ENCODE measurements around the gene RGR. TPM values are rescaled to one million over a fixed set of nuclear protein-coding genes. Genes with fewer than 3 reads are reported as not detected.

RGR gene, protein sequence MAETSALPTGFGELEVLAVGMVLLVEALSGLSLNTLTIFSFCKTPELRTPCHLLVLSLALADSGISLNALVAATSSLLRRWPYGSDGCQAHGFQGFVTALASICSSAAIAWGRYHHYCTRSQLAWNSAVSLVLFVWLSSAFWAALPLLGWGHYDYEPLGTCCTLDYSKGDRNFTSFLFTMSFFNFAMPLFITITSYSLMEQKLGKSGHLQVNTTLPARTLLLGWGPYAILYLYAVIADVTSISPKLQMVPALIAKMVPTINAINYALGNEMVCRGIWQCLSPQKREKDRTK
- total RNA-seq: not detected

- H3K27me3 Mint-ChIP-seq: peaks cover 2% of the 10 kb centered on the region
- no peak for DNase-seq
- CTCF ChIA-PET: interaction anchor here (1.1 to 2.8 kb wide), 2 partner anchors 30 to 229 kb away, joined by 4 to 8 read pairs; no protein-coding TSS in a partner anchor
- no peak within 1 kb of the TSS for H3K27ac Mint-ChIP-seq
- H3K4me3 Mint-ChIP-seq: no peak within 1 kb of the TSS
- H3K4me1 Mint-ChIP-seq (ENCODE audit: low read depth): no peaks in the 10 kb centered on the region
- H3K9me3 Mint-ChIP-seq: no peaks in the 10 kb centered on the region
- H3K36me3 Mint-ChIP-seq: no peaks in the 10 kb centered on the region
- intact Hi-C loops (cut with micrococcal nuclease): no loop called here
- POLR2A ChIA-PET: no interaction called here
Observed at GRCh38 chr10:84244651-84245270, at the start of gene RGR. RGR (plus strand) TSS chr10:84245053; CDS start chr10:84245091, 38 bp downstream.

DNA sequence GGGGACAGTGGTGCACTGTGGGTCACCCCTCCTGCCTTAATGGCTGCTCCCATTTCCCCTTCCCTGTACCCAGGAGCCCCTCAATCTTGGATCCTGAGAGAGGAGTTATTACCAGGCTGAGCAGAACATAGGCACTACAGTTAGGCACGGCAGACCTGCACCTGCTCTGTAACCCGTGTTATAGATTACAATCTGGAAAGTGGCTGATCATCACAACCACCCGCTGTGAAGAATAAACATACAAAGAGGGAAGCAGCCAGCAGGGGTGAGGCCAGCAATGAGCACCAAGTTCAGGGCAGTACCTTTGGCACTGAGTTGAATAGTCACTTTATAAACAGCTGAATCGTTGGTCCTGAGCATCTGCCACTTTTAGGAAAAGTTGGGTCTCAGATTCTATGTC is 48.8 kb upstream of the RGR start:
- Mint-ChIP-seq H3K9me3 (no peaks in the 10 kb centered on the region), H3K27me3 (peaks cover 30% of the 10 kb centered on the region), H3K27ac (no peak overlapping the region), H3K4me1 (ENCODE audit: low read depth) (peaks cover 7% of the 10 kb centered on the region), H3K4me3 (no peak overlapping the region), H3K36me3 (no peaks in the 10 kb centered on the region)
- CTCF ChIA-PET: interaction anchor here (1.7 to 2.5 kb wide), 3 partner anchors 9 to 48 kb away, joined by 4 to 9 read pairs (median 8); no protein-coding TSS in a partner anchor
- intact Hi-C loops (cut with micrococcal nuclease): no loop called here
- no peak for DNase-seq
- POLR2A ChIA-PET: interaction anchor here (0.6 kb wide), 1 partner anchor 14 kb away, joined by 3 read pairs; no protein-coding TSS in a partner anchor

GRCh38 chr10:84196941-84197340 is 47.9 kb upstream of the RGR start:
- no peak overlapping the region for H3K27ac Mint-ChIP-seq
- peaks cover 2% of the 10 kb centered on the region for H3K4me1 Mint-ChIP-seq (ENCODE audit: low read depth)
- no peak overlapping the region for H3K4me3 Mint-ChIP-seq
- no peaks in the 10 kb centered on the region for H3K36me3 Mint-ChIP-seq
- CTCF ChIA-PET: interaction anchor here (1.4 to 2.5 kb wide), 4 partner anchors 18 to 343 kb away, joined by 3 to 8 read pairs (median 4); no protein-coding TSS in a partner anchor
- no peak for DNase-seq
- no peaks in the 10 kb centered on the region for H3K9me3 Mint-ChIP-seq
- intact Hi-C loops (cut with micrococcal nuclease): no loop called here
- H3K27me3 Mint-ChIP-seq: peaks cover 30% of the 10 kb centered on the region
- POLR2A ChIA-PET: interaction anchor here (0.5 kb wide), 1 partner anchor 162 kb away, joined by 3 read pairs; no protein-coding TSS in a partner anchor

DNA sequence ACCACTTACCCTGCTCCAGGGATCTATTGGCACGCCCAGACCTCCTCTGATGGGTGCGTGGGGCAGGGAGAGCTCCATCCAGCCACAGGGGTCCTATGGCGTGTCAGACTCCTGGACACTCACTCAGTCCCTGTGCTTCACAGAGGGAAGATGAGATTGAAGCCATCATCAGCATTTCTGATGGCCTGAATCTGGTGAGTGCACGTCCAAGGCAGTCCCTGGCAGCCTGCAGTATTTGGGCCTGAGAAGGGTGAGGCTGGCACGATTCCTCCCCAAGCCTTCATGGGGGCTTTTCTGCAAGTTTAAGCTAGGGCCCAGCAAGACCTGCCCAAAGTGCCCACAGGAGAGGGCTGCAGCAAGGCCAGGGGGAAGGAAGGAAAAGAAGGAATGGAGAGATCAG is 47.2 kb upstream of the RGR start:
- Mint-ChIP-seq H3K9me3 (no peaks in the 10 kb centered on the region), H3K36me3 (no peaks in the 10 kb centered on the region), H3K4me1 (ENCODE audit: low read depth) (peaks cover 2% of the 10 kb centered on the region), H3K27ac (no peak overlapping the region), H3K4me3 (no peak overlapping the region), H3K27me3 (peaks cover 30% of the 10 kb centered on the region)
- CTCF ChIA-PET: interaction anchor here (1.4 to 1.7 kb wide), 3 partner anchors 17 to 342 kb away, joined by 3 to 5 read pairs (median 4); no protein-coding TSS in a partner anchor
- no peak for DNase-seq
- POLR2A ChIA-PET: no interaction called here
- intact Hi-C loops (cut with micrococcal nuclease): no loop called here

DNA sequence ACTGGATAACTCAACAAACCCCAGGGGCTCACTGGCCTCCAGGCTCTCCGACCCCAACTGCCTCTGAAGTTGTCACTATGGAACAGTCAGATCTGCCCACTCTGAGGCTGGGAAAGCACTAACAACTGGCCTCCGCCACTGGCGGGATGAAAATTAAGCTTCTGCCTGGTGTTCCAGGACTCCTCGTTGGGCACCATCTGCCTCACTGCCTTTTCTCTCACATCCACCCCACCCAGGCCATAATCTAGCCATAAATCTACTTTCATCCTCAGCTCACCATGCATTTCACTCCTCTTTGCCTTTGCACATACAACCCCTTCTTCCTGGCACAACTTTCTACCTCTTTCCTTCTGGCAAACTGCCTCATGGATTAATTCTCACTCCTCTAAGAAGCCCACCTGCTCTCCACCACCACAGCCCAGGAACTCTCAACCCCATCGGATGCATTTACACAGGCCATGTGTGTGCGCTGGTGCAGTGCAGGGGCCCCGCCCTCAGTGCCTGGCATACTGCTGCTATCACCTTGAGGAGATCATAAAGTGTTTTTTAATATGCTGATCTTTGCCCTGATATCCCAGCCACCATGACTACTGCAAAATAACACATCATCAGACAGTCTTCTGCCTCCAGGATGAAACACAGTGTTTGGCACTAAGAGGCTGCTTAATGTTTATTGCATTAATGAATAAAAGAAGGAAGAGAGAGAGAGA is 46.5 kb upstream of the RGR start:
- POLR2A ChIA-PET: no interaction called here
- DNase-seq: no peak
- Mint-ChIP-seq H3K36me3 (no peaks in the 10 kb centered on the region), H3K4me1 (ENCODE audit: low read depth) (peaks cover 2% of the 10 kb centered on the region), H3K27me3 (peaks cover 28% of the 10 kb centered on the region), H3K4me3 (no peak overlapping the region), H3K27ac (no peak overlapping the region), H3K9me3 (no peaks in the 10 kb centered on the region)
- intact Hi-C loops (cut with micrococcal nuclease): no loop called here
- CTCF ChIA-PET: interaction anchor here (1.4 kb wide), 1 partner anchor 50 kb away, joined by 5 read pairs; no protein-coding TSS in a partner anchor

DNA sequence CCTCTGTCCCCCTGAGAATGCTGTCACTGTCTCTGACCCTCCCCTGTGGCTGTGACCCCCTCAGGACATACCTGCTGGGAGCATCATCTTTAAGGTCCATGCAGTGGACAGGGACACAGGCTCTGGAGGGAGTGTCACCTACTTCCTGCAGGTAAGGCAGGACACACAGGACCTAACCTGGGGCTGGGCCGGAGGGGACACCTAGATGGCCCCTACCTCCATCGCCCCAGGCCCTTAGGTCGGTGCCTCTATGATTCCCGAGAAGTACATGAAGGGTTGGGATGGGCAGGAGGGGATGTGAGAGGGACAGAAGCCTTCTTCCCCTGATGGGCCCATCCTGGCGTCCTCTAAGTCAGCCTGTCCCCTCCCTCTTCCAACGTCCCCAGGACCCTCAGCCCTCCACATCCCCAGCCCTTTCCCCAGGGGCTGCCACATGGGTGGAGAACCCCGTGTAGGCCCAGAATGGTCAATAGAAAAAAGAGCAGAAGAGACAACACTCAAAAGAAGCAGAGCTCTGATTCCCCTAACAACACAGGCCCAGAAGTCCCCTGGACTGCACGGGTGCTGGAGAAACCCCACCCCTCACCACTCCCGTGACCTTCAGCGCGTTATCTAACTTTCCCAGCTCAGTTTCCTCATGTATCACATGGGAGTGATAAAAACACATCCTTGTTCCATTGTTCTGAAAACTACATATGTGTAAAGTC is 44.2 kb upstream of the RGR start:
- no peak overlapping the region for H3K4me3 Mint-ChIP-seq
- ChIA-PET POLR2A (no interaction called here), CTCF (interaction anchor here (1.8 kb wide), 1 partner anchor 51 kb away, joined by 4 read pairs; no protein-coding TSS in a partner anchor)
- no peak for DNase-seq
- no peaks in the 10 kb centered on the region for H3K4me1 Mint-ChIP-seq (ENCODE audit: low read depth)
- H3K27me3 Mint-ChIP-seq: peaks cover 16% of the 10 kb centered on the region
- H3K27ac Mint-ChIP-seq: no peak overlapping the region
- no peaks in the 10 kb centered on the region for H3K9me3 Mint-ChIP-seq
- intact Hi-C loops (cut with micrococcal nuclease): no loop called here
- H3K36me3 Mint-ChIP-seq: no peaks in the 10 kb centered on the region

GRCh38 chr10:84201244-84201606 is 43.6 kb upstream of the RGR start:
- Mint-ChIP-seq H3K9me3 (no peaks in the 10 kb centered on the region), H3K4me3 (no peak overlapping the region), H3K36me3 (no peaks in the 10 kb centered on the region), H3K27ac (no peak overlapping the region), H3K27me3 (peaks cover 11% of the 10 kb centered on the region), H3K4me1 (ENCODE audit: low read depth) (no peaks in the 10 kb centered on the region)
- DNase-seq: no peak
- intact Hi-C loops (cut with micrococcal nuclease): no loop called here
- POLR2A ChIA-PET: no interaction called here
- CTCF ChIA-PET: interaction anchor here (1.8 kb wide), 1 partner anchor 52 kb away, joined by 4 read pairs; no protein-coding TSS in a partner anchor

DNA sequence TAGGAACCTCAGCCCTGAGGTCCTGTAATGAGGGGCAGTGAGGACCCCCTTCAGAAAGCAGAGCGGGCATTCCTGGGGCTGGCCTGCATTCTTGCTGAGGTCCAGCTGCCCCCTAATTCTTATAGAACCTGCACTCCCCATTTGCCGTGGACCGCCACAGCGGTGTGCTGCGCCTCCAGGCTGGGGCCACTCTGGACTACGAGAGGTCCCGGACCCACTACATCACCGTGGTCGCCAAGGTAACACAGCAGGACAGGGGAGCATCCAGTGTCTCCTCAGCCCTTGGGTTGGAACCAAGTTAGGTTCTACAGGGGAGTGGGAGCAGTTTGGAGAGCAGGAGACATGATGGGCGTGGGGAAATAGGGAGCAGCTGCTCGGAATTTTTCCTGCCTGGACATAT is 43.2 kb upstream of the RGR start:
- CTCF ChIA-PET: interaction anchor here (1.8 kb wide), 1 partner anchor 52 kb away, joined by 4 read pairs; no protein-coding TSS in a partner anchor
- no peaks in the 10 kb centered on the region for H3K9me3 Mint-ChIP-seq
- H3K4me1 Mint-ChIP-seq (ENCODE audit: low read depth): no peaks in the 10 kb centered on the region
- no peak for DNase-seq
- no peak overlapping the region for H3K27ac Mint-ChIP-seq
- H3K27me3 Mint-ChIP-seq: peaks cover 6% of the 10 kb centered on the region
- no peak overlapping the region for H3K4me3 Mint-ChIP-seq
- POLR2A ChIA-PET: no interaction called here
- no peaks in the 10 kb centered on the region for H3K36me3 Mint-ChIP-seq
- intact Hi-C loops (cut with micrococcal nuclease): no loop called here

- intact Hi-C loops (cut with micrococcal nuclease): no loop called here
- no peak for DNase-seq
- POLR2A ChIA-PET: no interaction called here
Observed at GRCh38 chr10:84202349-84202748, 42.5 kb upstream of the RGR start.

GRCh38 chr10:84204122-84204521 is 40.7 kb upstream of the RGR start:
- Mint-ChIP-seq H3K4me3 (no peak overlapping the region), H3K27ac (no peak overlapping the region), H3K9me3 (no peaks in the 10 kb centered on the region), H3K36me3 (no peaks in the 10 kb centered on the region), H3K27me3 (peaks cover 2% of the 10 kb centered on the region), H3K4me1 (ENCODE audit: low read depth) (no peaks in the 10 kb centered on the region)
- CTCF ChIA-PET: interaction anchor here (0.9 to 5.4 kb wide), 5 partner anchors 9 to 69 kb away, joined by 3 to 75 read pairs (median 8); partner anchors contain the start of gene CDHR1
- DNase-seq: no peak
- POLR2A ChIA-PET: no interaction called here
- intact Hi-C loops (cut with micrococcal nuclease): no loop called here

More at GRCh38 chr10:84202349-84202748, 42.5 kb upstream of the RGR start:
- CTCF ChIA-PET: interaction anchor here (0.7 to 1.8 kb wide), 5 partner anchors 10 to 54 kb away, joined by 3 to 5 read pairs (median 4); no protein-coding TSS in a partner anchor
- Mint-ChIP-seq H3K9me3 (no peaks in the 10 kb centered on the region), H3K27ac (no peak overlapping the region), H3K27me3 (peaks cover 2% of the 10 kb centered on the region), H3K4me1 (ENCODE audit: low read depth) (no peaks in the 10 kb centered on the region), H3K4me3 (no peak overlapping the region), H3K36me3 (no peaks in the 10 kb centered on the region)

GRCh38 chr10:84204610-84205009 is 40.2 kb upstream of the RGR start:
- intact Hi-C loops (cut with micrococcal nuclease): loop anchor here (1.0 kb wide), 2 partner anchors 56 to 145 kb away; no protein-coding TSS in a partner anchor
- no peaks in the 10 kb centered on the region for H3K4me1 Mint-ChIP-seq (ENCODE audit: low read depth)
- H3K27ac Mint-ChIP-seq: no peak overlapping the region
- peaks cover 2% of the 10 kb centered on the region for H3K27me3 Mint-ChIP-seq
- POLR2A ChIA-PET: no interaction called here
- no peaks in the 10 kb centered on the region for H3K9me3 Mint-ChIP-seq
- no peak for DNase-seq
- CTCF ChIA-PET: interaction anchor here (0.9 to 5.4 kb wide), 9 partner anchors 10 to 333 kb away, joined by 3 to 75 read pairs (median 4); partner anchors contain the start of gene CDHR1
- H3K4me3 Mint-ChIP-seq: no peak overlapping the region
- no peaks in the 10 kb centered on the region for H3K36me3 Mint-ChIP-seq

All from activated CD4-positive, alpha-beta memory T cell treated with anti-CD3 and anti-CD28 coated beads for 36 hours (primary cell).